Fibroblast of pulmonary artery (primary cell): ENCODE results near the gene LAMC1.

Source experiments
- DNase-seq: peaks from one replicate; pipeline ENCODE4 v3.0.0-alpha.2; 2010; ENCODE audit warnings: low read depth
- H3K4me3 ChIP-seq: replicated peaks from 2 replicates; pipeline ENCODE4 v1.5.1; 2011; ENCODE audit warnings: low read depth, mild to moderate bottlenecking, control low read depth, low read length, moderate library complexity
- TF ChIP-seq, protein P1 (sequence below): IDR thresholded peaks from 2 replicates; pipeline ENCODE4 v1.5.1; 2011; ENCODE audit warnings: mild to moderate bottlenecking, control low read depth, low read length, inconsistent platforms; ENCODE audit errors: missing control alignments

LAMC1 gene

DNA sequence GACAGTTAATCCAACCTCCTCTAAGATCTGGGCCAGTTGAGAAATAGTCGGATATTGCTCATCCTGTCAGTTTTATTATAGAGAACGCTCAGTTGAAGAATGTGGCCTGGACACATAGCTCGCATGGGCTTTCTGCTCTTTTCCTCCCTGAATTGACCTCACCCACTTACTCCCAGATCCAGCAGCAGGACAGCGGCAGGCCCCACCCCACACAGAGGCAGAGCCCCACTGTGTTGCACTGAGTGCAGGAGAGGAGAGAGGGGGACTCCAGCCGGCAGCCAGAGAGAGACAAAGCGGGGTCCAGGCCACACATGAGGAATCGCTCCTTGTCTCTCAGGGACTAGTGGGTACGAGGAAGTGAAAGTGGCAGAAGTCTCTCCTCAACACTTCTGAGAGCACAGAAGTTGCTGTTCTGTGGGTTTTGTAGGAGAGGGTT is 78.6 kb downstream of the LAMC1 start:
- TF ChIP-seq, protein P1, sequence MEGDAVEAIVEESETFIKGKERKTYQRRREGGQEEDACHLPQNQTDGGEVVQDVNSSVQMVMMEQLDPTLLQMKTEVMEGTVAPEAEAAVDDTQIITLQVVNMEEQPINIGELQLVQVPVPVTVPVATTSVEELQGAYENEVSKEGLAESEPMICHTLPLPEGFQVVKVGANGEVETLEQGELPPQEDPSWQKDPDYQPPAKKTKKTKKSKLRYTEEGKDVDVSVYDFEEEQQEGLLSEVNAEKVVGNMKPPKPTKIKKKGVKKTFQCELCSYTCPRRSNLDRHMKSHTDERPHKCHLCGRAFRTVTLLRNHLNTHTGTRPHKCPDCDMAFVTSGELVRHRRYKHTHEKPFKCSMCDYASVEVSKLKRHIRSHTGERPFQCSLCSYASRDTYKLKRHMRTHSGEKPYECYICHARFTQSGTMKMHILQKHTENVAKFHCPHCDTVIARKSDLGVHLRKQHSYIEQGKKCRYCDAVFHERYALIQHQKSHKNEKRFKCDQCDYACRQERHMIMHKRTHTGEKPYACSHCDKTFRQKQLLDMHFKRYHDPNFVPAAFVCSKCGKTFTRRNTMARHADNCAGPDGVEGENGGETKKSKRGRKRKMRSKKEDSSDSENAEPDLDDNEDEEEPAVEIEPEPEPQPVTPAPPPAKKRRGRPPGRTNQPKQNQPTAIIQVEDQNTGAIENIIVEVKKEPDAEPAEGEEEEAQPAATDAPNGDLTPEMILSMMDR = no peak
- no peak for DNase-seq
- no peak overlapping the region for H3K4me3 ChIP-seq

DNA sequence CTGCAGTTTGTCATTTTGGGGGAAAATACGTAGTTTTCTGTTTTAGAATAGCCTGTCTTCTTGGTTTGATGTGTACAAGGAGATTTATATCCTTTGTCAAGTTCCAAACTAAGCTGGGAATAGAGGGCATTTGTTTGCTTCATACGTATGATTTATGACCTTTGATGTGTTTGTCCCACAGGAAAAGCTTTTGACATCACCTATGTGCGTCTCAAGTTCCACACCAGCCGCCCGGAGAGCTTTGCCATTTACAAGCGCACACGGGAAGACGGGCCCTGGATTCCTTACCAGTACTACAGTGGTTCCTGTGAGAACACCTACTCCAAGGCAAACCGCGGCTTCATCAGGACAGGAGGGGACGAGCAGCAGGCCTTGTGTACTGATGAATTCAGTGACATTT is 79.9 kb downstream of the LAMC1 start:
- TF ChIP-seq, protein P1 = no peak
- no peak for DNase-seq
- no peak overlapping the region for H3K4me3 ChIP-seq

DNA sequence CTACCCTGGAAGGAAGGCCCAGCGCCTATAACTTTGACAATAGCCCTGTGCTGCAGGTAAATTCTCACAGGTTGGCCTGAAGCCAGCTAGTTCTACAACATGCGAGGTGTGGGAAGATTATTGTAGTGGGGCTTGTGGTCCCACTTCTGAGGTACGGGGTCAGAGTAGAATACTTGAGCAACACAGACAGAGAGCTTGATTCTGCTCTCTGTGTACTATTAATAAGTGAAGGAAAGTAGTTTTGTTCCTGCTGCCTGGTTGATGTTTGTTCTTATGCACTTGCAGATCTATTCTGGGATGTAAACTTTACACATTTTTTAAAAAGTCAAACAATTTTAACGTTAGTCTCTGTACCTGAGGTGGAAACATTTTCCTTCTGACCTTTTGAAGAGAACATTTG is 80.4 kb downstream of the LAMC1 start:
- TF ChIP-seq, protein P1 = no peak
- no peak overlapping the region for H3K4me3 ChIP-seq
- no peak for DNase-seq

DNA sequence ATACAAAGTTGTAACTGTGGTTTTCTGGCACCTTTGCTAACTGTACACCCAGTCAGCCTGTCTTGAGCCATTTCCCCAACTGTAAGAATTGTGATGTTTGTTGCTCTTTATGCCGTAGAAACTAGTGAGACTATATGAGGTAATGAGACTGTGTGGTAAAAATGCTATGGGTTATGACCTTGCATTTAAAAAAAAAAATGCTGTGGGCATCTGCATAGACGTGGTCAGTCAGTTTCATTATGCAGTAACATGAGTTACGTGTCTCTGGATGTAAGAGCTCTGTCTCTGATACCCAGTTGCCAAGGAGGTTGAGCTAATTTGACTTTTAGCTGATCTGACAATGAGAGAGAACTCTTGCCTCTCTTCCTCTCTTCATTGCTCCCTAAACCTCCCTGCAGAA is 82.2 kb downstream of the LAMC1 start:
- TF ChIP-seq, protein P1 = no peak
- H3K4me3 ChIP-seq = no peak overlapping the region
- DNase-seq = peak; percentile 52

DNA sequence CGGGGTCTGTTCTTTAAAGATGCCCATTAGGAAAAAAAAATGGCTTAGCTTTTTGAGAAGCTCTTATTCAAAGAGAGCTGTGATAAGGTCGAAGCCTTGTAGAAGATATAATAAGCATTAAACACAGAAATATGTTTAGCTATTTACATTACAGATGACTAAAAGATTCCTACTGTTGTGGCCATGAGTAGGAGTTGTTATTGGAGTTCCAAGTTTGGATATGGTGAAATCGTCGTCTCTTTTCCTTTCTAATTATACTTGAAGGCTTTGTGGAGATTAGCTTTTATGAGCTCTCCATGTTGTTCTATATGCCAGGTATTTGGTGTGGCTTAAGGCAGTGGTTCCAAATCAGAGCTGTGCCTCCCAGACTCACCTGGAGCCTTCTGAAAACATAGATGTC is 82.9 kb downstream of the LAMC1 start:
- no peak overlapping the region for H3K4me3 ChIP-seq
- TF ChIP-seq, protein P1 = no peak
- no peak for DNase-seq

DNA sequence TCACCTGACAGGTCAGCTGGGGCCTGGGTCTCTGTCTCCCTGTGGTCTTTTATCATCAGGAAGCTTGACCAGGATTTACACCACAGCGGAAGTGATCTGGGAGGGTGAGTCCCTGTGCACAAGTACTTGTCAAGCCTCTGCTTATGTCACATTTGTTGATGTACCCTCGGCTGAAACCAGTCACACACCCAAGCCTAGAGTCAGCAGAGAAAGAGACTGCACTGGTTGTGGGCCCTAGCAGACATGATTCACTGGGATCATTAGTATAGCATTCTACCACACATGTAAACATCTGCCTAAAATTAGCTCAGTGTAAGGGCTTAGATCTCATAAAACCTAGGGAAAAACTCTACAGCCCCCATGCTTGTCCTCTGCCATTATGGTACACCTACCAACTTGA is 83.5 kb downstream of the LAMC1 start:
- no peak for DNase-seq
- TF ChIP-seq, protein P1 = no peak
- H3K4me3 ChIP-seq = no peak overlapping the region

DNA sequence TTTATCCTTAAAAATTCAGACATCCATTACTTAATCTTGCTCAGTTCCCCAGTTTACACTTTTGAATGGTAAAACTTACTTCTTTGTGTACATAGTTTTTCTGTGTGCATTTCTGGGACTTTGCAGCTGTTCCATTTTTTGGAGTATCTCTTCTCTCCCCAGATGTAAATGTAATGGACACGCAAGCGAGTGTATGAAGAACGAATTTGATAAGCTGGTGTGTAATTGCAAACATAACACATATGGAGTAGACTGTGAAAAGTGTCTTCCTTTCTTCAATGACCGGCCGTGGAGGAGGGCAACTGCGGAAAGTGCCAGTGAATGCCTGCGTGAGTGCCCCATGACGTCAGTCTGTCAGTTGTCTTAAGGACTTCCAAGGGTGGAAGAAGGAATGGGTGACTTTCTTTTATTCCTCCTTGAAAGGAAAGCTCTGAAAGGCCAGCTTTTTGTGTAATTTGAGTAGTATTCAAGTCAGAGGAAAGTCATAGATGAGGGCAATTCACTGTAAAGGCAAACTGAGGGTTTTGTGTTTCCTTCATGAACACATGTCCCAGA is 87.2 kb downstream of the LAMC1 start:
- TF ChIP-seq, protein P1 = no peak
- no peak overlapping the region for H3K4me3 ChIP-seq
- no peak for DNase-seq
